K562 (cell line): Measurements from ENCODE around the gene RSRC1. TPM values are rescaled to one million over a fixed set of nuclear protein-coding genes. Genes with fewer than 3 reads are reported as not detected.

Experiments used
- ATAC-seq: fragments of 200-7000 bp; cut with Tn5 transposase; 3 replicates; pipeline ENCODE4 v1.9.1; 2020; ENCODE audit warnings: moderate library complexity
- BruUV-seq: library from RNA; stranded (reverse); fragments of 400-500 nt; replicated peaks from 2 replicates; lab custom pipeline; 2021; lab: Mats Ljungman, UMichigan
- CTCF ChIA-PET: fragments of 300-600 bp; formaldehyde crosslinking; extraction: SDS; loops from one replicate; lab custom pipeline; 2021; ENCODE audit warnings: low intra/inter-chr PET ratio; lab: Yijun Ruan, JAX
- POLR2A ChIA-PET: fragments of 300-600, 350-650 bp; sonication (Branson Sonifier 250); formaldehyde crosslinking; extraction: SDS; loops from one replicate; lab custom pipeline; 2021; ENCODE audit warnings: antibody characterized with exemption, inconsistent platforms; lab: Yijun Ruan, JAX
- DNase-seq, 4 experiments: peaks; one replicate each; pipeline versions ENCODE4 v3.0.0 to v3.0.0-alpha.2; 2011 to 2018; ENCODE audit warnings: low spot score in 3 of 4, mixed read lengths in 3 of 4; ENCODE audit errors: extremely low read depth in 1 of 4
- FAIRE-seq: peaks from 2 replicates; lab custom pipeline; 2011; peaks lifted over from hg19 to GRCh38; lab: Jason Lieb, UNC
- H2AFZ ChIP-seq: 2 replicates; pipeline ENCODE4 v1.6.0; 2011; ENCODE audit warnings: low read depth, low read length, control low read depth, inconsistent platforms
- H3K27ac ChIP-seq: fragments of 200-600 bp; 3 replicates; pipeline ENCODE4 v1.8.0; 2011; ENCODE audit warnings: low read depth, mild to moderate bottlenecking, control low read depth, inconsistent platforms, low read length, moderate library complexity, mixed read lengths; ENCODE audit errors: extremely low read depth
- H3K27me3 ChIP-seq, 2 experiments: fragments of 300-600 bp in 1 of 2; 2 replicates in 1 of 2; 3 replicates in 1 of 2; pipeline versions ENCODE4 v1.6.0 to v1.8.0; 2011; ENCODE audit warnings: inconsistent platforms in 2 of 2, low read length in 2 of 2, mild to moderate bottlenecking in 1 of 2, mixed read lengths in 1 of 2, moderate library complexity in 1 of 2; ENCODE audit not compliant: control insufficient read depth in 2 of 2, insufficient read depth in 2 of 2
- H3K36me3 ChIP-seq: fragments of 300-600 bp; 3 replicates; pipeline ENCODE4 v1.8.0; 2011; ENCODE audit warnings: mild to moderate bottlenecking, low read length, inconsistent platforms; ENCODE audit not compliant: control insufficient read depth, insufficient read depth
- H3K4me1 ChIP-seq, 2 experiments: fragments of 200-600 bp in 1 of 2; replicated peaks in 1 of 2; 2 replicates in 1 of 2; 3 replicates in 1 of 2; pipeline versions ENCODE4 v1.5.1 to v1.8.0; 2011; ENCODE audit warnings: inconsistent platforms in 2 of 2, low read length in 2 of 2, mild to moderate bottlenecking in 1 of 2, mixed read lengths in 1 of 2, moderate library complexity in 1 of 2; ENCODE audit not compliant: control insufficient read depth in 2 of 2, insufficient read depth in 2 of 2
- H3K4me2 ChIP-seq: 2 replicates; pipeline ENCODE4 v1.6.1; 2011; ENCODE audit warnings: low read length, control low read depth, inconsistent platforms, mixed read lengths; ENCODE audit not compliant: insufficient read depth
- H3K4me3 ChIP-seq: fragments of 200-600 bp; sonication (generic), shearing (Covaris generic); 2 replicates; pipeline ENCODE4 v1.5.1; 2016; ENCODE audit warnings: control low read depth, inconsistent platforms
- H3K79me2 ChIP-seq: fragments of 200-600 bp; 3 replicates; pipeline ENCODE4 v1.8.0; 2011; ENCODE audit warnings: low read length, inconsistent platforms; ENCODE audit not compliant: control insufficient read depth, insufficient read depth
- H3K9ac ChIP-seq, 2 experiments: 2 replicates each; pipeline versions ENCODE4 v1.6.0 to v1.6.1; 2011; ENCODE audit warnings: low read depth in 2 of 2, low read length in 2 of 2, control low read depth in 1 of 2, inconsistent platforms in 1 of 2, mild to moderate bottlenecking in 1 of 2, mixed read lengths in 1 of 2; ENCODE audit not compliant: insufficient read depth in 1 of 2
- H3K9me1 ChIP-seq: one replicate; pipeline ENCODE4 v1.6.0; 2011; ENCODE audit warnings: inconsistent platforms, mild to moderate bottlenecking, low read length, moderate library complexity; ENCODE audit not compliant: control insufficient read depth, insufficient read depth
- H3K9me3 ChIP-seq: replicated peaks from 2 replicates; pipeline ENCODE4 v1.5.1; 2011; ENCODE audit warnings: low read depth, low read length, inconsistent platforms; ENCODE audit not compliant: control insufficient read depth, insufficient read depth
- H4K20me1 ChIP-seq: replicated peaks from 2 replicates; pipeline ENCODE4 v1.6.1; 2011; ENCODE audit warnings: low read length, inconsistent platforms, mixed read lengths; ENCODE audit not compliant: control insufficient read depth, insufficient read depth
- ATF3 ChIP-seq, 2 experiments: fragments of 450-650 bp in 1 of 2; sonication (generic) in 1 of 2; formaldehyde crosslinking in 1 of 2; IDR thresholded peaks in 1 of 2; conservative IDR thresholded peaks in 1 of 2; 2 replicates each; pipeline versions ENCODE4 v1.6.1 to v1.8.1; 2016 to 2023; ENCODE audit warnings: mild to moderate bottlenecking in 2 of 2, moderate library complexity in 2 of 2, inconsistent platforms in 1 of 2, missing genetic modification reagents in 1 of 2
- C11orf30 ChIP-seq: fragments of 450-650 bp; IDR thresholded peaks from 2 replicates; pipeline ENCODE4 v1.6.1; 2016; ENCODE audit warnings: low read depth, mild to moderate bottlenecking
- FOSL1 ChIP-seq: fragments of 200-800 bp; sonication (Bioruptor generic); conservative IDR thresholded peaks from 2 replicates; pipeline ENCODE4 v1.6.1; 2016; ENCODE audit warnings: missing genetic modification characterization, missing compliant biosample characterization
- JUNB ChIP-seq: fragments of 450-650 bp; formaldehyde crosslinking; conservative IDR thresholded peaks from 2 replicates; pipeline ENCODE4 v1.4.0; 2020; ENCODE audit warnings: mild to moderate bottlenecking
- JUND ChIP-seq, 2 experiments: IDR thresholded peaks; 2 replicates in 1 of 2; 3 replicates in 1 of 2; pipeline ENCODE4 v1.6.1; 2011; ENCODE audit warnings: borderline replicate concordance in 2 of 2, low read depth in 2 of 2, low read length in 2 of 2, improper control_type of control experiment in 1 of 2, missing biosample characterization in 1 of 2, missing genetic modification characterization in 1 of 2, missing genetic modification reagents in 1 of 2
- MEIS2 ChIP-seq: fragments of 450-650 bp; IDR thresholded peaks from 2 replicates; pipeline ENCODE4 v1.6.1; 2014; ENCODE audit warnings: mild to moderate bottlenecking; ENCODE audit not compliant: partially characterized antibody
- MTA3 ChIP-seq: fragments of 450-650 bp; formaldehyde crosslinking; IDR thresholded peaks from 2 replicates; pipeline ENCODE4 v1.6.1; 2017; ENCODE audit warnings: mild to moderate bottlenecking, borderline replicate concordance
- RBM25 ChIP-seq: fragments of 200-400 bp; formaldehyde crosslinking; IDR thresholded peaks from 2 replicates; pipeline ENCODE4 v1.6.1; 2018; ENCODE audit warnings: low read length, low read depth, moderate library complexity; ENCODE audit not compliant: severe bottlenecking
- SMC3 ChIP-seq: conservative IDR thresholded peaks from 2 replicates; pipeline ENCODE4 v1.6.1; 2011; ENCODE audit warnings: low read depth, low read length, improper control_type of control experiment; ENCODE audit not compliant: insufficient read depth
- SP2 ChIP-seq: IDR thresholded peaks from 2 replicates; pipeline ENCODE4 v1.6.1; 2011; ENCODE audit warnings: mild to moderate bottlenecking, low read depth, low read length, moderate library complexity; ENCODE audit not compliant: poor library complexity, severe bottlenecking; ENCODE audit errors: extremely low read depth
- TEAD4 ChIP-seq, 2 experiments: sonication (generic) in 1 of 2; formaldehyde crosslinking in 1 of 2; IDR thresholded peaks; 2 replicates each; pipeline versions ENCODE4 v1.6.1 to v1.8.0; 2012 to 2022; ENCODE audit warnings: borderline replicate concordance in 1 of 2, inconsistent platforms in 1 of 2, low read length in 1 of 2, mild to moderate bottlenecking in 1 of 2, missing genetic modification reagents in 1 of 2
- ZNF316 ChIP-seq: fragments of 450-650 bp; IDR thresholded peaks from 2 replicates; pipeline ENCODE4 v1.6.1; 2016
- ZNF764 ChIP-seq: fragments of 250-450 bp; sonication (Bioruptor Pico); IDR thresholded peaks from 2 replicates; pipeline ENCODE4 v1.4.0; 2020; ENCODE audit warnings: low read depth, mild to moderate bottlenecking, moderate library complexity
- WGBS: fragments of 100-300 bp; shearing (Covaris generic); methylation state at CpG from one replicate; pipeline ENCODE4 v1.1.6; 2016; ENCODE audit warnings: low coverage, mixed read lengths; ENCODE audit not compliant: insufficient coverage; ENCODE audit errors: missing lambda C conversion rate; 5-methylcytosine and 5-hydroxymethylcytosine counted together
- in situ Hi-C: fragments of 300-500 bp; cut with MboI; formaldehyde crosslinking; loops from 4 replicates; pipeline ENCODE4 v1.15.0; 2018; ENCODE audit warnings: inconsistent platforms, mixed read lengths
- intact Hi-C: fragments of 100-400 bp; cut with micrococcal nuclease; formaldehyde crosslinking; loops from 2 replicates; pipeline ENCODE4 v1.14.2; 2022
- polyA plus RNA-seq, 8 experiments: library from polyadenylated mRNA; depleted of rRNA in 4 of 8; stranded (reverse) in 5 of 8; unstranded in 3 of 8; fragments of >200 nt; fragmentation: Nextera tagmentation in 2 of 8; fragmentation: Illumina TruSeq in 1 of 8; extraction: Ambion mirVana in 2 of 8; extraction: Trizol in 1 of 8; gene quantifications; 2 replicates each; pipeline versions ENCODE4 v1.2.1 to v1.2.3, GENCODE V29; 2011 to 2014; ENCODE audit warnings: inconsistent platforms in 1 of 8, missing spikeins in 1 of 8
- total RNA-seq, 7 experiments: library from RNA; depleted of rRNA in 6 of 7; stranded (reverse); fragments of >200 nt in 6 of 7; fragmentation: Illumina TruSeq in 2 of 7; extraction: Trizol in 2 of 7; gene quantifications; 2 replicates each; pipeline versions ENCODE4 v1.2.1 to v1.2.3, GENCODE V29; 2011 to 2021; ENCODE audit warnings: low replicate concordance in 1 of 7
- TF ChIP-seq, protein P1 (sequence below): fragments of 250-450 bp; sonication (Bioruptor Pico); IDR thresholded peaks from 2 replicates; pipeline ENCODE4 v1.5.1; 2021; ENCODE audit warnings: mild to moderate bottlenecking

The RSRC1 gene
- total and polyA plus RNA-seq, 9 of the 15 experiments (the other 6 are each of a cell fraction or from before 2014, with no cell fraction given), result 19.3 to 128 (median 75.5) TPM

DNA sequence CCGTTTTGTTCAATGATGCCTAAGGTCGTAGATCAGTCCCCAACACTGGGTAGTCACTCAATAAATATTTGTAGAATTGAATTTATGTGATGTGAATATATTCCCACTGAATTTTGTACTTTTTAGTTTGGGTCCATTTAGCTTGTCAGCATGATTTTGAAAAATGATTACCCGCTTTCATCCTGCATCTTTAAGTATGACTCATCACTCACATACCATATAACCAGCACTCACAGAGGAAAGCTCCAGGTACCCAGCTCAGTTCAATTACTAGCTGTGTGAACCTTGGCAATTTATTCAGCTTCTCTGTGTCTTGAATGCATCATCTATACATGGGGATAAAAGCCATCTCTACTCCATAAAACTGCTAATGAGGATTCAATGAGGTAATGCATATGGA lies 458.9 kb downstream of the RSRC1 start:
- intact Hi-C loops (no loop called here), in situ Hi-C loops (no loop called here)
- Histone ChIP-seq H3K36me3 (no peaks in the 10 kb centered on the region), H3K9me1 (no peaks in the 10 kb centered on the region), H3K27ac (no peak overlapping the region), H4K20me1 (no peaks in the 10 kb centered on the region), H3K4me3 (no peak overlapping the region), H3K4me1 (peaks cover 8 to 25% of the 10 kb centered on the region in 2 experiments; a peak in 4 of 5 replicates), H3K9ac (no peak overlapping the region), H3K4me2 (no peak overlapping the region), H3K27me3 (no peaks in the 10 kb centered on the region), H3K79me2 (peaks cover 10% of the 10 kb centered on the region; the same call in 2 of the 3 replicates), H3K9me3 (no peaks in the 10 kb centered on the region), H2AFZ (no peak overlapping the region)
- TF ChIP-seq FOSL1 (tag), result peak; percentile 25; the same call in 1 of the 2 replicates
- TF ChIP-seq TEAD4 (IDR thresholded peaks at IDR 0.05; ENCODE audit: low read length), result no peak
- no peak for TF ChIP-seq TEAD4 (CRISPR knock-in tag; IDR thresholded peaks at IDR 0.05; ENCODE audit: borderline replicate concordance)
- TF ChIP-seq JUND (IDR thresholded peaks at IDR 0.05; ENCODE audit: borderline replicate concordance, low read depth, low read length), result peak; percentile 34; the same call in 1 of the 2 replicates
- TF ChIP-seq JUND (tag; IDR thresholded peaks at IDR 0.05; ENCODE audit: borderline replicate concordance, low read depth, low read length), result peak; percentile 83
- TF ChIP-seq ATF3 (IDR thresholded peaks at IDR 0.05), result peak; percentile 88
- TF ChIP-seq ATF3 (CRISPR knock-in tag; conservative IDR thresholded peaks at IDR 0.05), result no peak
- peak; percentile 59 for TF ChIP-seq ZNF316
- no peak for TF ChIP-seq SMC3
- TF ChIP-seq JUNB (CRISPR knock-in tag), result 0 out of 2 replicates have a peak, but pooled peaks have one; percentile 44
- no peak for TF ChIP-seq MTA3
- no peak for TF ChIP-seq ZNF764
- TF ChIP-seq, protein P1, sequence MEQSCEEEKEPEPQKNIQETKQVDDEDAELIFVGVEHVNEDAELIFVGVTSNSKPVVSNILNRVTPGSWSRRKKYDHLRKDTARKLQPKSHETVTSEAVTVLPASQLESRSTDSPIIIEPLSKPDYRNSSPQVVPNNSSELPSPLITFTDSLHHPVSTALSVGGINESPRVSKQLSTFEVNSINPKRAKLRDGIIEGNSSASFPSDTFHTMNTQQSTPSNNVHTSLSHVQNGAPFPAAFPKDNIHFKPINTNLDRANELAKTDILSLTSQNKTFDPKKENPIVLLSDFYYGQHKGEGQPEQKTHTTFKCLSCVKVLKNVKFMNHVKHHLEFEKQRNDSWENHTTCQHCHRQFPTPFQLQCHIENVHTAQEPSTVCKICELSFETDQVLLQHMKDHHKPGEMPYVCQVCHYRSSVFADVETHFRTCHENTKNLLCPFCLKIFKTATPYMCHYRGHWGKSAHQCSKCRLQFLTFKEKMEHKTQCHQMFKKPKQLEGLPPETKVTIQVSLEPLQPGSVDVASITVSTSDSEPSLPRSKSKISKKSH, result no peak
- peak; percentile 83 for TF ChIP-seq RBM25
- no peak for TF ChIP-seq SP2
- TF ChIP-seq MEIS2, result peak; percentile 21
- 0 out of 2 replicates have a peak, but pooled peaks have one; percentile 16 for TF ChIP-seq C11orf30
- WGBS, result 11% methylated on average over 3 of the region's 3 CpGs
- no peak for DNase-seq
- no peak for ATAC-seq
- FAIRE-seq, result no peak
- ChIA-PET POLR2A (interaction anchor here (0.9 to 2.6 kb wide), 3 partner anchors 14 to 232 kb away, joined by 3 to 13 read pairs (median 3); no protein-coding TSS in a partner anchor), CTCF (no interaction called here)
- no TSS peak for BruUV-seq
